Measurements from ENCODE around the gene FAM13C.

DNA sequence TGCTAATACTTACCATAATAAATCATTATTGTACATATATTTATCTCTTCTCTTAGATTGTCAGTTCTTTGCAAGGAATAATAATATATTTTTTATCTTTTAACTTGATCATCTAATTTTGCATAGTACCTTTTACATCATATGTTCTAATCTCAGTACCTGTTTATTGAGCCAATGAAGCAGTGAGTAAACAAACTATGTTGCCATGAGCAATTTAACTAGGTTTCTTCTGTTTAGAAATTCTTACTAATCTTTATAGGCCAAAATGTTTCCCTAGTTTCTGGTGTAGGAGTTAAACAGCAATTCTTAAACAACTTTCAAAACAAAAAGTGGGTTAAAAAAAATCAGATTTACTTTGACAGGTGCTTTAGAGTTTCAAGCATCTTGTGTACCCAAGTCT, 124.6 kb downstream of the FAM13C start:
- no peak for TF ChIP-seq POLR2A (IDR thresholded peaks at IDR 0.05)
- TF ChIP-seq, protein P1, sequence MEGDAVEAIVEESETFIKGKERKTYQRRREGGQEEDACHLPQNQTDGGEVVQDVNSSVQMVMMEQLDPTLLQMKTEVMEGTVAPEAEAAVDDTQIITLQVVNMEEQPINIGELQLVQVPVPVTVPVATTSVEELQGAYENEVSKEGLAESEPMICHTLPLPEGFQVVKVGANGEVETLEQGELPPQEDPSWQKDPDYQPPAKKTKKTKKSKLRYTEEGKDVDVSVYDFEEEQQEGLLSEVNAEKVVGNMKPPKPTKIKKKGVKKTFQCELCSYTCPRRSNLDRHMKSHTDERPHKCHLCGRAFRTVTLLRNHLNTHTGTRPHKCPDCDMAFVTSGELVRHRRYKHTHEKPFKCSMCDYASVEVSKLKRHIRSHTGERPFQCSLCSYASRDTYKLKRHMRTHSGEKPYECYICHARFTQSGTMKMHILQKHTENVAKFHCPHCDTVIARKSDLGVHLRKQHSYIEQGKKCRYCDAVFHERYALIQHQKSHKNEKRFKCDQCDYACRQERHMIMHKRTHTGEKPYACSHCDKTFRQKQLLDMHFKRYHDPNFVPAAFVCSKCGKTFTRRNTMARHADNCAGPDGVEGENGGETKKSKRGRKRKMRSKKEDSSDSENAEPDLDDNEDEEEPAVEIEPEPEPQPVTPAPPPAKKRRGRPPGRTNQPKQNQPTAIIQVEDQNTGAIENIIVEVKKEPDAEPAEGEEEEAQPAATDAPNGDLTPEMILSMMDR (IDR thresholded peaks at IDR 0.05 in 4 of 5, conservative IDR thresholded peaks at IDR 0.05 in 1 of 5): no peak
